Esophagus muscularis mucosa (tissue), 4 donors: ENCODE results near the gene UMODL1.

ENCODE experiments used
- EP300 ChIP-seq: sonication (generic); formaldehyde crosslinking; IDR thresholded peaks from one replicate; pipeline ENCODE4 v1.6.1; 2017; ENCODE audit warnings: antibody characterized with exemption
- POLR2A ChIP-seq: fragments of 450-650 bp; IDR thresholded peaks from one replicate; pipeline ENCODE4 v1.6.1; 2017; ENCODE audit warnings: antibody characterized with exemption, moderate library complexity, mild to moderate bottlenecking, low read depth
- TF ChIP-seq, protein P1 (sequence below), 3 experiments: fragments of 200-600 bp in 2 of 3; fragments of 450-650 bp in 1 of 3; sonication (generic) in 2 of 3; IDR thresholded peaks; one replicate each; pipeline ENCODE4 v1.5.1; 2017 to 2019; ENCODE audit warnings: antibody characterized with exemption in 3 of 3, mild to moderate bottlenecking in 2 of 3, moderate library complexity in 1 of 3

DNA sequence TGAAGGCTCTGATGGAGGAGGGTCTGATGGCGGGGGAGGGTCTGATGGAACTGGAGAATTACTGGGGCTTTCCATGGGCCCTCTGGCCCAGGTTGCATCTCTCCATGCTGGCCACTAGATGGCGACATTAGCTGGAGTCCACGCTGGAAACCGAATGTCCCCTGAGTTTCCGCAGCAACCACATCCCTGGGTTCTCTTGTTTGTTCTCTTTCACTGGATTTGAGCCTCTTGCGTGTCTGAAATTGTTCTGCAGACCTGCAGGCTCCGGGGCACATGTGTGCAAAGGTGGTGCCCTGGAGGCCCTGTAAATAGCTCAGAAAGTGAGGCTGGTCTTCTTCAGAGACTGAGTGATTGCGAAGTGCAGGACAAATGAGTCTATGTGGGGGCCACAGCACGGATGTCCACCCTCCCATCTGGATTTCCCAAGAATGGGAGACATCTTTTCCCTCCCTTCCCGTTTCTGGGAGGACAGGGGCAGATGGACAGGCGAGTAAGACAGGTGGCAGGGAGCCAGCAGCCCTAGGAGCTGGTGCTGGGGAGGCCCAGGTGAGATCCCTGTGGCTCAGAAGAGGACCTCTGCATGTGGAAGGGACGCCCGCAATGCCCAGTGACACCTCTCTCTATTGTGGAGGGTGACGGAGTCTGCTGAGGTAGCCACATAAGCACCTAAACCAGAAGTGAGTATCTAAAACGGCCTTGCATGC lies 74.6 kb downstream of the UMODL1 start:
- TF ChIP-seq POLR2A (no peak), EP300 (no peak)
- TF ChIP-seq, protein P1, sequence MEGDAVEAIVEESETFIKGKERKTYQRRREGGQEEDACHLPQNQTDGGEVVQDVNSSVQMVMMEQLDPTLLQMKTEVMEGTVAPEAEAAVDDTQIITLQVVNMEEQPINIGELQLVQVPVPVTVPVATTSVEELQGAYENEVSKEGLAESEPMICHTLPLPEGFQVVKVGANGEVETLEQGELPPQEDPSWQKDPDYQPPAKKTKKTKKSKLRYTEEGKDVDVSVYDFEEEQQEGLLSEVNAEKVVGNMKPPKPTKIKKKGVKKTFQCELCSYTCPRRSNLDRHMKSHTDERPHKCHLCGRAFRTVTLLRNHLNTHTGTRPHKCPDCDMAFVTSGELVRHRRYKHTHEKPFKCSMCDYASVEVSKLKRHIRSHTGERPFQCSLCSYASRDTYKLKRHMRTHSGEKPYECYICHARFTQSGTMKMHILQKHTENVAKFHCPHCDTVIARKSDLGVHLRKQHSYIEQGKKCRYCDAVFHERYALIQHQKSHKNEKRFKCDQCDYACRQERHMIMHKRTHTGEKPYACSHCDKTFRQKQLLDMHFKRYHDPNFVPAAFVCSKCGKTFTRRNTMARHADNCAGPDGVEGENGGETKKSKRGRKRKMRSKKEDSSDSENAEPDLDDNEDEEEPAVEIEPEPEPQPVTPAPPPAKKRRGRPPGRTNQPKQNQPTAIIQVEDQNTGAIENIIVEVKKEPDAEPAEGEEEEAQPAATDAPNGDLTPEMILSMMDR (IDR thresholded peaks at IDR 0.05), result peak; percentile 91 to 96 (median 92)
